Activated naive CD4-positive, alpha-beta T cell treated with anti-CD3 and anti-CD28 coated beads, Interleukin-2, amount 10 ng/mL, durations not matched to agents 7 days and 5 days (primary cell): Measurements from ENCODE around the gene SMARCC1.

Source experiments
- CTCF ChIA-PET: fragments of 350-600 bp; sonication (Branson Sonifier 250); formaldehyde crosslinking; loops from one replicate; lab custom pipeline; 2021; ENCODE audit warnings: antibody characterized with exemption; lab: Charles Lee
- DNase-seq: peaks from one replicate; pipeline ENCODE4 v3.0.0-alpha.2; 2020
- H3K27ac Mint-ChIP-seq: one replicate; pipeline ENCODE4 v1.8.0; 2021; ENCODE audit warnings: mild to moderate bottlenecking, moderate library complexity, mixed read lengths
- H3K27me3 Mint-ChIP-seq: one replicate; pipeline ENCODE4 v1.8.0; 2021; ENCODE audit warnings: mild to moderate bottlenecking, mixed read lengths
- H3K36me3 Mint-ChIP-seq: one replicate; pipeline ENCODE4 v1.8.0; 2021; ENCODE audit warnings: mixed read lengths
- H3K4me1 Mint-ChIP-seq: one replicate; pipeline ENCODE4 v1.8.0; 2021; ENCODE audit warnings: mixed read lengths
- H3K4me3 Mint-ChIP-seq: one replicate; pipeline ENCODE4 v1.8.0; 2021; ENCODE audit warnings: mild to moderate bottlenecking, moderate library complexity, mixed read lengths
- H3K9me3 Mint-ChIP-seq: one replicate; pipeline ENCODE4 v1.8.0; 2021; ENCODE audit warnings: mixed read lengths

The SMARCC1 gene

DNA sequence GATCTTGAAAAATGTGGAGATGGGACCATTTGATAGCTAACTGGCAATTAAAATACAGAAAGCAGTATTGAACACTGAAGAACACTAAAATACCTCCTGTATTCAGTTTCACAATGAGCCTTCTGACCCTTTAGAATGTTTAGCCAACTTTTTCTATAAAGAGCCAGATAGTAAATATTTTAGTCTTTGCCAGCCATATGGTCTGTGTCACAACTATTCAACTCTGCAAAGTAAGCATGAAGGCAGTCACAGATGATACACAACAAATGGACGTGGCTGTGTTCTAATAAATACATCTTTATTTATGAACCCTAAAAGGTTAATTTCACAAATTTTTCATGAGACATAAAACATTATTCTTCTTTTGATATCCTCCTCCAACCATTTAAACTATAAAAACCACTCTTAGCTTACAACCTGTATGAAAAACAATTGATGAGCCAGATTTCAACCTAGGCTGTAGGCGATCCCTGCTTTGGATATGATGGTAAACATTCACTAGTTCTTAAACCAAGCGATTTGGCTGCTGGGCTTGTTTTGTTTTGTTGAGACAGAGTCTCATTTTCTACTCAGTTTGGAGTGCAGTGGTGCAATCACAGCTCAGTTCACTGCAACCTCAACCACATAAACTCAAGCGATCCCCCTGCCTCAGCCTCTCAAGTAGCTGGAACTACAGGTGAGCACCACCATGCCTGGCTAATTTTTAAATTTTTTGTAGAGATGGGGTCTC, 189.5 kb downstream of the SMARCC1 start:
- H3K9me3 Mint-ChIP-seq, result no peaks in the 10 kb centered on the region
- no peak for DNase-seq
- H3K27ac Mint-ChIP-seq, result no peak overlapping the region
- H3K27me3 Mint-ChIP-seq, result no peaks in the 10 kb centered on the region
- H3K4me3 Mint-ChIP-seq, result no peak overlapping the region
- peaks cover 46% of the 10 kb centered on the region for H3K36me3 Mint-ChIP-seq
- CTCF ChIA-PET, result no interaction called here
- no peaks in the 10 kb centered on the region for H3K4me1 Mint-ChIP-seq

DNA sequence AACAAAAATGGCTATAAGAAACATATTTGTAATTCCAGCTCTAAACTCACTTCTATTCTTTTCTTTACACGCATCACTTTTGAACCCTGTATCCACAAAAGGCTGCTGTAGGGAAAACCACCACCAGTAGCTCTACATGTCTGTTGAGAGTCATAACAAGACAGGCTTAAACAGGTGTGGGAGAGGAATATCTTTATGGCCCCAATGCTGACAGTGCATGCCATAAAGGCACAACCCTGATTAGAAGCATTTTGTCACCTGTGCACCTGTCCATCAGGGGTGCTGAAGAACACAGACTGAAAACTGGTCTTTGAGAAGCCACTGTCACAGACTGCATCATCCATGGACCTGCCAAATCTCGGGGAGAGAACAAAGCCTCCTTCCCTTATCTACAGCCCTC, 191.5 kb downstream of the SMARCC1 start:
- DNase-seq, result no peak
- Mint-ChIP-seq H3K36me3 (peaks cover 49% of the 10 kb centered on the region), H3K4me1 (no peaks in the 10 kb centered on the region), H3K9me3 (no peaks in the 10 kb centered on the region), H3K27ac (no peak overlapping the region), H3K27me3 (no peaks in the 10 kb centered on the region), H3K4me3 (no peak overlapping the region)
- CTCF ChIA-PET, result no interaction called here

DNA sequence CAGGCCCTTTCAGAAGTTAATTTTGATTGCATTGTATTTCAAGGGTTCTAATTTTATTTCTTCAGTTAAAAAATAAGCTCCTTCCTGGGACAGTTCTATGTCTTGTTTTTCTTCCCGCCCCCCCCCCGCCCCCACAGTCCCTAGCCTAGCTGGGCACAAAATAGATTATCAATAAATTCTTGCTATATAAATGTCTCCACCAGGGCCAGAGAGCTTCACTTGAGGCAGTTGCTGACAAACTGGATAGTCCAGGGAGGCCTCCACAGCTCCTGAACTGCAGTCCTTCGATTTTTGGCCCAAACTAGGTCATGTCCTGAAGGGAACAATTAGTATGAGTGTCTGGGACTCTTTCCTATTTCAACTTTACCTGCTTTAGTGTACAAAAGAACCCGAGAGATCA, 193.1 kb downstream of the SMARCC1 start:
- Mint-ChIP-seq H3K36me3 (peaks cover 43% of the 10 kb centered on the region), H3K9me3 (no peaks in the 10 kb centered on the region), H3K27ac (no peak overlapping the region), H3K27me3 (no peaks in the 10 kb centered on the region), H3K4me3 (no peak overlapping the region), H3K4me1 (no peaks in the 10 kb centered on the region)
- no peak for DNase-seq
- CTCF ChIA-PET, result no interaction called here

GRCh38 chr3:47588053-47588452, 193.6 kb downstream of the SMARCC1 start:
- Mint-ChIP-seq H3K27ac (no peak overlapping the region), H3K4me3 (no peak overlapping the region), H3K9me3 (no peaks in the 10 kb centered on the region), H3K4me1 (no peaks in the 10 kb centered on the region), H3K27me3 (no peaks in the 10 kb centered on the region), H3K36me3 (peaks cover 38% of the 10 kb centered on the region)
- CTCF ChIA-PET, result no interaction called here
- DNase-seq, result no peak

DNA sequence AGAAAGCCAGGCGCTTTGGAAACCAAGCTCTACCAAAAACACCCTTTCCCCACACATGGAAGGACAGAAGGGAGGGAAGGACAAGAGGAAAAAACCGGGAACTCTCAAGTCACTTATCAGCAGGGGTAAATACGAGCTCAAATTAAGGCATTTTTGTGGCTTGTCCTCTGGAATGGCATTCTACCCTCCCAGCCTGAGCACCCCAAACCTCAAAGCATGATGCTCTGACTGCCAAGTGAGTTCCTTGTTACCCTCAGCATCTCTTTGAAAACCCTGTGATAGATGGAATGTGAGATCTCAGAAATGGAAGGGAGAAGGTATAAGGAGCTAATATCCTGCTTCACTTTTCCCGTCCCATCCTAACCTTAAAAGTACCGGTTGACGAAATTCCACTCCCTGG, 194.9 kb downstream of the SMARCC1 start:
- Mint-ChIP-seq H3K4me1 (no peaks in the 10 kb centered on the region), H3K4me3 (no peak overlapping the region), H3K9me3 (no peaks in the 10 kb centered on the region), H3K27ac (no peak overlapping the region), H3K36me3 (peaks cover 35% of the 10 kb centered on the region), H3K27me3 (no peaks in the 10 kb centered on the region)
- CTCF ChIA-PET, result interaction anchor here (0.8 to 0.9 kb wide), 2 partner anchors 38 to 167 kb away, joined by 3 read pairs; no protein-coding TSS in a partner anchor
- no peak for DNase-seq

- Mint-ChIP-seq H3K27ac (no peak overlapping the region), H3K27me3 (peaks cover 30% of the 10 kb centered on the region), H3K4me1 (no peaks in the 10 kb centered on the region), H3K36me3 (peaks cover 15% of the 10 kb centered on the region), H3K4me3 (no peak overlapping the region), H3K9me3 (no peaks in the 10 kb centered on the region)
- DNase-seq, result no peak
- CTCF ChIA-PET, result no interaction called here
Observed at GRCh38 chr3:47583320-47584075, 198.2 kb downstream of the SMARCC1 start.

DNA sequence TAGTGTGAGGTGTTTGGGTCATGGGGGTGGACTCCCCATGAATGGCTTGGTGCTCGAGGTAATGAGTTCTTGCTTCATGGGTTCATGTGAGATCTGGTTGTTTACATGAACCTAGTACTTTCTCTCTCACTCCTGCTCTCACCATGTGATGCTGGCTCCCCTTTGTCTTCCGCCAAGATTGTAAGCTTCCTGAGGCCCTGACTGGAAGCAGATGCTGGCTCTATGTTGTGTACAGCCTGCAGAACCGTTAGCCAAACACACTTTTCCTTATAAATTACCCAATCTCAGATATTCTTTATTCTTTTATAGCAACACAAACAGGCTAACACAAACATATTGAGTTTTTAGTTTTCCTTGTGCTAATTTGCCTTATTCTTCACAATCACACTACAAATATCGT, 199.9 kb downstream of the SMARCC1 start:
- H3K36me3 Mint-ChIP-seq, result peaks cover 7% of the 10 kb centered on the region
- CTCF ChIA-PET, result no interaction called here
- H3K4me3 Mint-ChIP-seq, result no peak overlapping the region
- no peak overlapping the region for H3K27ac Mint-ChIP-seq
- peaks cover 42% of the 10 kb centered on the region for H3K27me3 Mint-ChIP-seq
- no peaks in the 10 kb centered on the region for H3K4me1 Mint-ChIP-seq
- no peak for DNase-seq
- H3K9me3 Mint-ChIP-seq, result no peaks in the 10 kb centered on the region

DNA sequence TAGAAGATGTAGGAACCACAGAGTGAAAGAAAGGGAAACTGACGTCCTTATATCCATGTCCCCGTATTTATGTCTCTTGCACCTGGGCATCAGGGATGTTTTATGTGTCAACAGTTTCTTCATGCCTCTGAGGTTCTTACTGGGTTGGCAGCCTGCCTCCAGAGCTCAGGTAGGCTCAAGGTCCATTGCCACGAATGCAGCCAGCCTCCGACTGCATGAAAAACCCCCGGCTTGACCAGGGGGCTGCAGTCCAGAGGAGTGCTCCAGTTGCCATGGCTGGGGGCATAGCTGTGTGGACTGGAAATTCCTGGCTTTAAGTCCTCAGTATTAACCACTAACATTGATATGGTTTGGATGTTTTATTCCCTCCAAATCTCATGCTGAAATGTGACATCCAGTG, 200.3 kb downstream of the SMARCC1 start:
- Mint-ChIP-seq H3K27me3 (peaks cover 46% of the 10 kb centered on the region), H3K4me3 (no peak overlapping the region), H3K27ac (no peak overlapping the region), H3K9me3 (no peaks in the 10 kb centered on the region), H3K36me3 (peaks cover 7% of the 10 kb centered on the region), H3K4me1 (no peaks in the 10 kb centered on the region)
- no peak for DNase-seq
- CTCF ChIA-PET, result no interaction called here

GRCh38 chr3:47580481-47580880, 201.2 kb downstream of the SMARCC1 start:
- no peak for DNase-seq
- CTCF ChIA-PET, result no interaction called here
- no peaks in the 10 kb centered on the region for H3K9me3 Mint-ChIP-seq
- H3K4me3 Mint-ChIP-seq, result peak overlapping the region; percentile 32
- H3K27ac Mint-ChIP-seq, result no peak overlapping the region
- H3K36me3 Mint-ChIP-seq, result peaks cover 2% of the 10 kb centered on the region
- peaks cover 56% of the 10 kb centered on the region for H3K27me3 Mint-ChIP-seq
- no peaks in the 10 kb centered on the region for H3K4me1 Mint-ChIP-seq

GRCh38 chr3:47579875-47580274, 201.8 kb downstream of the SMARCC1 start:
- Mint-ChIP-seq H3K27ac (no peak overlapping the region), H3K27me3 (peaks cover 62% of the 10 kb centered on the region), H3K4me3 (peak overlapping the region; percentile 32), H3K36me3 (no peaks in the 10 kb centered on the region), H3K9me3 (no peaks in the 10 kb centered on the region), H3K4me1 (no peaks in the 10 kb centered on the region)
- no peak for DNase-seq
- CTCF ChIA-PET, result no interaction called here

DNA sequence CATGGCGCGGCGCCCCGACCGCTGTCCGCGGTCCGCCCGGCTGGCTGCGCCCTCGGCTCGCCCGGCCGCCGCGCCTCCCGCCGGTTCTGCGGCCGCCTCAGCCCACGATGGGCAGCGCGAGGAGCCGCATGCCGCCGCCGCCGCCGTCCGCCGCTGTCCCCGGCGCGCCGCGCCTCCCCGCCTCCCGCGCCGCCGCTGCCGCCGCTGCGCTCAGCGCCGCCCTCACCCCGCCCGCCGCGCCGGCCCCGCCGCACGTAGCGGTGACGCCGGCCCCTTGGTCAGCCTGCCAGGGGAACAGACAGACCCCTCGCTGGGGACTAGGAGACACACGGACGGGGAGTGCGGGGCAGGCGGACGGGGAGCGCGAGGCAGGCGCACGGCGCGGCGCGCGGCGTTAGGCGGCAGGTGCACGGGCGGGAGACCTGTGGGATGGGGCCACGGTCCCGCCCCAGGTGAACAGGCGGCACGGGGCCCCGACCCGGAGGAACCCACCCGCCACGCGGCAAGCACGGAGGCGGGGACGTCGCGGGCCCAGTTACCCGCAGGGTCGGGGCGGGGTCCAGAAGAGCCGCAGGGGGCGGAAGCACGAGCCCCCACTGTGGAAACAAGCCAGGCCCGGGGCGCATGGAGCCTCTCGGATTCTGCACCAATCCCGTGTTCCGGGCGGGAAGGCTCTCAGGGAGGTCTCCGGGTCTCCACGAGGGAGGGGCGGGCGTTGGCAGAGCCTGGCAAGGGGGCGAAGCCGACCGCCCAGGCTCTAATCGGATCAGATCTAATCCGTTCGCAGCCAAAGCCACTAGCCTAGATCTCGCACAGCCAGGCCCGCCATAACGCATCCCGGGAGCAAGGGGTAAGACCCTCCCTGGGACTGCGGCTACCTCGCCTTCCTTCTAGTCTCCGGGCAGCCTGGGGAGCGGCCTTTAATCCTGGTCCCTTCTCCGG, 202.7 kb downstream of the SMARCC1 start, which contains the start of gene CSPG5:
TSS of gene CSPG5 (minus strand) at position 175 of the 942 bp plus-strand sequence. CDS start at position 3, 172 bp downstream.
- peak within 1 kb of the TSS; percentile 68 for H3K4me3 Mint-ChIP-seq
- H3K9me3 Mint-ChIP-seq, result no peaks in the 10 kb centered on the region
- DNase-seq, result peak; percentile 59
- peaks cover 68% of the 10 kb centered on the region for H3K27me3 Mint-ChIP-seq
- H3K36me3 Mint-ChIP-seq, result no peaks in the 10 kb centered on the region
- CTCF ChIA-PET, result no interaction called here
- H3K4me1 Mint-ChIP-seq, result no peaks in the 10 kb centered on the region
- no peak within 1 kb of the TSS for H3K27ac Mint-ChIP-seq

DNA sequence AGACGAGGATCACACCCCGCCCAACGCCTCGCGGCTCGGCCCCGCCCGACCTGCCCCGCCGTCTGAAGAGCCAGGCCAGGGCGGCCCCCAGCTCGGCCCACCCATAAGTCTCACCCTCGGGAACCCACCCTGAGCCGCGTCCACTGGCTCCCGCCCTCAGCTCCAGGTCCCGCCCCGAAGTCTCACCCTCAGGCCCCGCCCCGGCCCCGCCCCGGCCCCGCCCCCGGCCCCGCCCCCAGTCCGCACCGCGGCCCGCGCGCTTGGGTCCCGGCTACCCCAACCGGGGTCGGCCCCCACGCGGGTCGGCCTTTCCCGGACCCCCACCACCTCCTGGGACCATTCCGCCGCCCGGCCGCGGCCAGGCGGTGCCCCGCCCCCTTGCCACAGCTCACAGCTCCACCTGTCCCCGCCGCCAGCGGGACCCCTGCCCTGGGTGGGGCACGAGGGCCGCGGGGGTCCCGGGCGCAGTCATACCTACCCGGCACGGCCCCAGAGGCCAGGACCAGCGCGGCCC, 203.5 kb downstream of the SMARCC1 start:
- CTCF ChIA-PET, result no interaction called here
- peaks cover 76% of the 10 kb centered on the region for H3K27me3 Mint-ChIP-seq
- no peaks in the 10 kb centered on the region for H3K36me3 Mint-ChIP-seq
- no peaks in the 10 kb centered on the region for H3K9me3 Mint-ChIP-seq
- no peak overlapping the region for H3K27ac Mint-ChIP-seq
- H3K4me1 Mint-ChIP-seq, result no peaks in the 10 kb centered on the region
- peak overlapping the region; percentile 68 for H3K4me3 Mint-ChIP-seq
- peak; percentile 79 for DNase-seq

DNA sequence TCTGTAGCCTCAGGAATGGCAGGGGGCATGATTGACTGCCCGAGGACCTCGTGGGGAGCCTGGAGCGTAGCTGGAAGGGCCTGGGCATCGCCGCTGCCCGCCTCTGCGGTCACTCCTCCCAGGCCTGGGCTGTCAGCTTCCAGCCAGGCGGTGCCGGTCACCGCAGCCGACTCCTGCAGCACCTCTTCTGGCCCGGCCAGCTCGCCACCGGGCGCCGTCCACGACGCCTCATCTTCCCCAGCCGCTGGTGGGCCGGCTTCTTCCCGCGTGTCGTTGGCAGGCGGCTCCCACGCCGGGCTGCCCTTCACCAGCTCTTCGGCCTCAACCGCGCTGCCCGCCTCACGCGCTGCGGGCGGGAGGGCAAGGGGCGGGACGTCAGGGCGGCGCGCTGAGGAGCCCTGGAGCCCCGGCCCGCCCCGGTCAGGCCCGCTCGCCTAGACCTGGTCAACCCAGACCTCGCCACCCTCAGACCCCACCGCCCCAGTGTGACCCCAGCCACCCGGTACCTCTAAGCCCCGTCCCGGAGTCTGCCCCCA, 204.0 kb downstream of the SMARCC1 start:
- H3K27ac Mint-ChIP-seq, result no peak overlapping the region
- DNase-seq, result no peak
- no peaks in the 10 kb centered on the region for H3K9me3 Mint-ChIP-seq
- peak overlapping the region; percentile 68 for H3K4me3 Mint-ChIP-seq
- H3K27me3 Mint-ChIP-seq, result peaks cover 81% of the 10 kb centered on the region
- H3K36me3 Mint-ChIP-seq, result no peaks in the 10 kb centered on the region
- CTCF ChIA-PET, result interaction anchor here (1.3 kb wide), 1 partner anchor 55 kb away, joined by 3 read pairs; no protein-coding TSS in a partner anchor
- H3K4me1 Mint-ChIP-seq, result no peaks in the 10 kb centered on the region
